ENCODE measurements around the gene PTGER2.
A peak's percentile ranks its signal among the peaks of the same experiment; 100 is the strongest.

The PTGER2 gene, protein sequence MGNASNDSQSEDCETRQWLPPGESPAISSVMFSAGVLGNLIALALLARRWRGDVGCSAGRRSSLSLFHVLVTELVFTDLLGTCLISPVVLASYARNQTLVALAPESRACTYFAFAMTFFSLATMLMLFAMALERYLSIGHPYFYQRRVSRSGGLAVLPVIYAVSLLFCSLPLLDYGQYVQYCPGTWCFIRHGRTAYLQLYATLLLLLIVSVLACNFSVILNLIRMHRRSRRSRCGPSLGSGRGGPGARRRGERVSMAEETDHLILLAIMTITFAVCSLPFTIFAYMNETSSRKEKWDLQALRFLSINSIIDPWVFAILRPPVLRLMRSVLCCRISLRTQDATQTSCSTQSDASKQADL

GRCh38 chr14:52313903-52314594, at the start of gene PTGER2:
PTGER2 (plus strand) TSS chr14:52314312; CDS start chr14:52314549, 237 bp downstream.
- peak; percentile 73 to 88 for DNase-seq (ENCODE audit: low read depth in 2 of 2)

- no peak for DNase-seq (ENCODE audit: low read depth in 2 of 2)
Measured at GRCh38 chr14:52265253-52265652, 48.9 kb upstream of the PTGER2 start.

GRCh38 chr14:52266179-52266578, 47.9 kb upstream of the PTGER2 start:
- no peak for DNase-seq (ENCODE audit: low read depth in 2 of 2)

GRCh38 chr14:52266782-52267181, 47.3 kb upstream of the PTGER2 start:
- no peak for DNase-seq (ENCODE audit: low read depth in 2 of 2)

DNA sequence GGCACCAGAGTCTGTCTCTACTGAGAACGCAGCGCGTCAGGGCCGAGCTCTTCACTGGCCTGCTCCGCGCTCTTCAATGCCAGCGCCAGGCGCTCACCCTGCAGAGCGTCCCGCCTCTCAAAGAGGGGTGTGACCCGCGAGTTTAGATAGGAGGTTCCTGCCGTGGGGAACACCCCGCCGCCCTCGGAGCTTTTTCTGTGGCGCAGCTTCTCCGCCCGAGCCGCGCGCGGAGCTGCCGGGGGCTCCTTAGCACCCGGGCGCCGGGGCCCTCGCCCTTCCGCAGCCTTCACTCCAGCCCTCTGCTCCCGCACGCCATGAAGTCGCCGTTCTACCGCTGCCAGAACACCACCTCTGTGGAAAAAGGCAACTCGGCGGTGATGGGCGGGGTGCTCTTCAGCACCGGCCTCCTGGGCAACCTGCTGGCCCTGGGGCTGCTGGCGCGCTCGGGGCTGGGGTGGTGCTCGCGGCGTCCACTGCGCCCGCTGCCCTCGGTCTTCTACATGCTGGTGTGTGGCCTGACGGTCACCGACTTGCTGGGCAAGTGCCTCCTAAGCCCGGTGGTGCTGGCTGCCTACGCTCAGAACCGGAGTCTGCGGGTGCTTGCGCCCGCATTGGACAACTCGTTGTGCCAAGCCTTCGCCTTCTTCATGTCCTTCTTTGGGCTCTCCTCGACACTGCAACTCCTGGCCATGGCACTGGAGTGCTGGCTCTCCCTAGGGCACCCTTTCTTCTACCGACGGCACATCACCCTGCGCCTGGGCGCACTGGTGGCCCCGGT, 46.4 kb upstream of the PTGER2 start, which contains the start of gene PTGDR:
PTGDR (plus strand) TSS at position 198 of the 778 bp plus-strand sequence; CDS start at position 315, 117 bp downstream.
- DNase-seq (ENCODE audit: low read depth in 2 of 2), result peak in 1 of 2 donors; percentile 19

DNA sequence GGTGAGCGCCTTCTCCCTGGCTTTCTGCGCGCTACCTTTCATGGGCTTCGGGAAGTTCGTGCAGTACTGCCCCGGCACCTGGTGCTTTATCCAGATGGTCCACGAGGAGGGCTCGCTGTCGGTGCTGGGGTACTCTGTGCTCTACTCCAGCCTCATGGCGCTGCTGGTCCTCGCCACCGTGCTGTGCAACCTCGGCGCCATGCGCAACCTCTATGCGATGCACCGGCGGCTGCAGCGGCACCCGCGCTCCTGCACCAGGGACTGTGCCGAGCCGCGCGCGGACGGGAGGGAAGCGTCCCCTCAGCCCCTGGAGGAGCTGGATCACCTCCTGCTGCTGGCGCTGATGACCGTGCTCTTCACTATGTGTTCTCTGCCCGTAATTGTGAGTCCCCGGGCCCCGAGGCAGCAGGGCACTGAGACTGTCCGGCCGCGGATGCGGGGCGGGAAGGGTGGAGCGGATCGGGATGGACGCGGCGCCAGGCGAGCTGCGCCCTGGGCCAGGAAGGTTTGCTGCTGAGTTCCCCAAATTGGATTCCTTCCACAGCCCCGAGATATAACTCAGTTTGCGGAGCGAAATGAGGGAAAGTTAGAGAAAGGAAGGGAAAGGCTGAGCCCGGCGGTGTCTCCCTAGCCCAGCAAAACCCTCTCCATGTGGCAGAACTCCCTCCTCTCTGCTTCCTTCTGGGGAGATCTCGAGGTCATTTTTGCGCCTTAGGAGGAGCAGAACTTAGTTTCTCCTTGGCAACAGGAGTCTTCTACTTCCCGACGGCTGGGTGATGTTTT, 45.6 kb upstream of the PTGER2 start:
- peak in 1 of 2 donors; percentile 12 for DNase-seq (ENCODE audit: low read depth in 2 of 2)

DNA sequence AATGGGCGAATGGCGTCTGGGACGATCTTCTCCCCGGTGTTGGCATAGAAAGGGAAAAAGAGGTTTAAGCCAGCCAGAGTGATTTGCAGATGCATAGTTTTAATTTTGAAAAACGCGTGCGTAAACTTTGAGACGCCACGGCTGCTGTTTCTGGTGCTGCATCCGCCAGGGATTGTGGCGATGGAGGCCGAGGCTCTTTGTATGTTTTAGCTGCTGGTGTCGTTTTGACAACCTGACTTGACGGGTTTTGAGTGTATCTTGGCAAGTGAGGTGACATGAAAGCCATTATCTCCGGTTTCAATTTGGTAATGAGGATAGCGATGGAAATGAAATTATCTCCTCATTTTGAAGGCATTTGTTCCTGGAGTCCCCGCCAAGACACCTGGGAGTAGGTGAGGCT, 45.0 kb upstream of the PTGER2 start:
- no peak for DNase-seq (ENCODE audit: low read depth in 2 of 2)

DNA sequence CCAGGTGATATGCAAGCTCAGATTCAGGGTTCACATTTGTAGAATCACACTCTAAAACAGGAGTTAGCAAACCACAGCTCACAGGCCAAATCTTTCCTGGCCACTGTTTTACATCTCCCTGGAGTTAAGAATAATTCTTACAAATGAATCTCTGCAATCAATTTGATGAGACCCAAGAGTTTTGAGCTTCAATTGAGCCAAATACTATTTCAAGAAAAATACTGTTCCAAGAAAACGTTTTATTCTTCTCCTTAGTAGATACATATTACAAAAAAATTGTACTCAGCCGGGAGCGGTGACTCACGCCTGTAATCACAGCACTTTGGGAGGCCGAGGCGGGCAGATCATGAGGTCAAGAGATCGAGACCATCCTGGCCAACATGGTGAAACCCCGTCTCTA, 44.1 kb upstream of the PTGER2 start:
- DNase-seq (ENCODE audit: low read depth in 2 of 2), result no peak

DNA sequence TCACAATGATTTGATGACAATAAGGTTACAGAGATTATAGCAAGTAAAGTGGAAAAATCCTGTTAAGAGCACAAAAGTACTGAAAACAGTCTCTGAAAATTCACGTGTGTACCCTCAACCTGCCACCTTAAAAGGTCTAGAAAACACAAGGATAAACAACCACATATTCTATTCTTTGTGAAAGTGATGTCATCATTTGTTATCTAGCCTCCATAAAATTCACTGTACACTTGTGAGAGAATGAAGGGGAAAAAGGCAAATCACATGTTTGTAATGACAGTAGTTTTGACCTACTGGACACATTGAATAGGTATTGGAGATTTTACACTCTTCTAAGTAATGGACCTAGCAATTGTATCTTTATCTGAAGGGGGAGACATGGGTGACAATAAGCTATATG, 42.6 kb upstream of the PTGER2 start:
- no peak for DNase-seq (ENCODE audit: low read depth in 2 of 2)

DNA sequence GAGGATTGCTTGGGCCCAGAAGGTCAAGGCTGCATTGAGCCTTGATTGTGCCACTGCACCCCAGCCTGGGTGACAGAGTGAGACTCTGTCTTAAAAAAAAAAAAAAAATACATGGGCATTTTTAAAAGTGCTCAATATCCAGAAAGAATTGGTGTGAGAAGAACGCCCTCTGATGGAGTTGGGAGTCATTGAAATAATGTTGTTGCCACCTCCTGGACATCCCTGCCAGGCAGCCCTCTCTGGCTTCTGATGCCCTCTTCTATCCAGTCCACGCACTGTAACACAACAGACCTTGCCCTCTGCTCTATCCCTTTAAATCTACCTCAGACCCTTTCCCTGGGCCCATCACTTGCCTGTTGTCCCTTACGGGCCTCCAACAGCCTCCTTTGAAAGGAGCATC, 41.7 kb upstream of the PTGER2 start:
- DNase-seq (ENCODE audit: low read depth in 2 of 2), result no peak

GRCh38 chr14:52275372-52275771, 38.7 kb upstream of the PTGER2 start:
- DNase-seq (ENCODE audit: low read depth in 2 of 2), result no peak

DNA sequence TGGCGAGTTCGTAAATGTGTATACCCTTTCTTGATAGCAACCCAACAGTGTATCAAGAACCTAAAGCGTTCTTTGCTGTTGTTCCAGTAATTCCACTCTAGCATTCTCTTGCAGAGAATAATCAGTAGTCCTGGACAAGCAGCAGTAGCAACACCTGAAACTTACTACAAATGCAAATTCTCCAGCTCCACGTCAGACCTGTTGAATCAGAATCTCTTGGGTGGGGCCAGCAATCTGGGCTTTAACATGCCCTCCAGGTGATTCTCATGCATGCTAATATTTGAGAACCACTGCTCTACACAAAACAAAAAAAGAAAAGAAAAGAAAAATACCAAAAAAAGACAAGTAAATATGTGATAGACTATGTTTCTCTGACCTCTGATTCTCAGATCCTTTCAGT, 36.6 kb upstream of the PTGER2 start:
- DNase-seq (ENCODE audit: low read depth in 2 of 2), result no peak

DNA sequence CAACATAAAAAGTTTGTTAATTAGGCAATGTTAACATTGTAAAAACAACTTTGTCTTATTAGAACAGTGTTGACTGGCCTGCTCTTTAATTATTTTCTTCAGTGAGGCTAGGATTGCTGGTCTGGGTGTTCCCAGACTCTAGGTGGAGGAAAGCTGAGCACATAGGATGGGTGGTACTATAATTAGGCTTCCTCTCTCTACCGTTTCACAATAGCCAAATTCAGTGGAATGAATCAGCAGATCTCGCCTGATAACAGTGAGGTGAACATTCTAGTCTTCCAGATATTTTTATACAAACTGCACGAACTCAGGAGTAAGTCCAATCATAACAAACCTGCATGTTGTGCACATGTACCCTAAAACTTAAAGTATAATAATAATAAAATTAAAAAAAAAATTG, 34.7 kb upstream of the PTGER2 start:
- DNase-seq (ENCODE audit: low read depth in 2 of 2), result no peak

DNA sequence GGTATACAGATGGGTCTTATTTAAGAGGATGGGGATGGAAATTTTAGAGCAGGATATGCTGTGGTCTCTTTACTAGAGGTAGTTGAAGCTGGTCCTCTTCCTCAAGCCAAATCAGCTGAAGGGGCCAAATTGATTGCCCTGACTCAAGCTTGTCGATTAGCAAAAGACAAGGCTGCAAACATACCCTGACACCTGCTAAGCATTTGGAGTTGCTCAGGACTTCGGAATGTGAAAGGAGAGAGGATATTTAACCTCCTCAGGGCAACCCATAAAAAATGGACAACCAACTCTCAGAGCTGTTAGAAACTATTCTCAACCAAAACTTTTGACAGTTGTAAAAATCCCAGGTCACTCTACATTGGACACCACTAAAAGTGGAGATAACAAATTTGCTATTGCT, 31.0 kb upstream of the PTGER2 start:
- no peak for DNase-seq (ENCODE audit: low read depth in 2 of 2)

- DNase-seq (ENCODE audit: low read depth in 2 of 2), result no peak
Measured at GRCh38 chr14:52286661-52287649, 27.2 kb upstream of the PTGER2 start.

DNA sequence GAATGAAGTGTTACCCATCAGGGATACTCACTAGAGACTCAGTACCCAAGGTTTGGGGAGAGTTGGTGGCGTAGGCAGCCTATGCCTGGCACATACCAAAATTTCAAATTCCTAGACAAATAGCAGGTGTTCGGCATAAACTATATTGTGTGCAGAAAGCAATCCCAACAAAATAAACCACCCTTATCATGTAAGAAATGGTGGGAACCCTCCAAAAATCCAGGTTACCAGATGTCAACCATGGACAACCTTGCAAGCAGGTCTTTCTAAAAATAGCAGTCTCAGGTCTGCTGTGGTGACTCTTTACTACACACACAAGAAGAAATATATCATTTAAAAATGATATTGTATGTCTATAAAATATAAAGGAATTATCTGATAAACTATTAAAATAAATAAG, 17.7 kb upstream of the PTGER2 start:
- DNase-seq (ENCODE audit: low read depth in 2 of 2), result no peak

GRCh38 chr14:52298795-52299194, 15.3 kb upstream of the PTGER2 start:
- no peak for DNase-seq (ENCODE audit: low read depth in 2 of 2)

GRCh38 chr14:52299692-52300278, 14.3 kb upstream of the PTGER2 start:
- no peak for DNase-seq (ENCODE audit: low read depth in 2 of 2)

- no peak for DNase-seq (ENCODE audit: low read depth in 2 of 2)
Measured at GRCh38 chr14:52303236-52303635, 10.9 kb upstream of the PTGER2 start.

Data from stimulated activated CD8-positive, alpha-beta memory T cell treated with anti-CD3 and anti-CD28 coated beads, Interleukin-2, amount 100 ng/mL, for 48 hours (primary cell).